GM03348 (cell line): ENCODE data around the gene GALNT15.

Experiments
- DNase-seq: peaks from one replicate; pipeline ENCODE4 v3.0.0; 2012; ENCODE audit warnings: low spot score

GALNT15 gene

DNA sequence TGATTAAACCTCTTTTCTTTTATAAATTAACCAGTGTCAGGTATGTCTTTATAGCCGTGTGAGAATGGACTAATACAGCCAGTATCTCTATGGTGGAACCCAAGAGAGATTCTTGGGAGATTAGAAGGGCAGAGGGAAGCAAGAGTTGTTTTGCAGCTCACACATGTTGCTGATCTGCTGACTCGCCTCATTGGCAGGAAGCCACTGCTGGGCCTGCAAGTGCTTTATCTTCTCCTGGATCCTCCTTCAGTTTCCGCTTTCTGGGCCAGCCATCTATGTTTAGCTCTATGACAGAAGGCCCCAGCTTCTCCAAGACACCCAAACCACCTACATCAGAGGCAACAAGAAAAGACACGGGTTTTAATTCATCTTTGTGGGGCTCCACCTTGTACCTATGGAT lies 23.4 kb upstream of the GALNT15 start:
- DNase-seq: peak; percentile 85

DNA sequence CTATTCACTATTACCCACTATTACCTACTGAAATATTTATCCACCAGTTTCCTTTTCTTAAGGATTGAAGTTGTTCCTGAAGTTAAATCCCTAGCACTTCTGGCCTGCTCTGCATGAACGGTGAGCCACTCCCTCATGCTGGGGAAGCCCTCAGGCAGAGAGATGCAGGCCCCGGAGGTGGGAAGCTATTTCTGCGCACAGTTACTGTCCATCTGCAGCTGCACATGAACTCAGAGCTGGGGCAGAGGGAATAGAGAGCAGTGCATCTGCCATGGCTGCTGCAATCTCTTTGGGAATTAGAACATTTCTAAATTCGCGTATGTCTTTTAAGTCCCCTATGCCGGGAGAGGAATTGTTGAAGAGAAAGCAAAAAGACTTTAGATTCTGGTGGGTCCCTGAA lies 6.3 kb upstream of the GALNT15 start:
- no peak for DNase-seq

DNA sequence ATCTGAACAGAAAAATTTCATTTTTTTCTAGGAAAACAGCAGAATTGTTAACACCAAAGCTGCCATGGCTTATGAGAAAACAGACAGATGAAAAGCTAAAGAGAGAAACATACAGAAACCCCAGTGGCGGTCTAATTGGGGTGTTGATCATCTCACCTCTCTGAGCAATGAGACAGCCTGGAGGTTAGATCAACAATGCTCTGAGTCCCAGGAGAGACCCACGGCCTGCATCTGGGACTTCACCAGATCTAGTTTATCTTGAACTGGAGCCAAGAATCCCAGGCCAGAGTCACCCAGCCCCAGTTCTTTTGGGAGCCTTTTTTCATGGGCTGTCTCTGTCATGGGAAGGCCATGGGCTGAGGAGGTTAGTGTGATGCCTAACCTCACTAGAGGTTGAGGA lies 3.5 kb upstream of the GALNT15 start:
- no peak for DNase-seq

DNA sequence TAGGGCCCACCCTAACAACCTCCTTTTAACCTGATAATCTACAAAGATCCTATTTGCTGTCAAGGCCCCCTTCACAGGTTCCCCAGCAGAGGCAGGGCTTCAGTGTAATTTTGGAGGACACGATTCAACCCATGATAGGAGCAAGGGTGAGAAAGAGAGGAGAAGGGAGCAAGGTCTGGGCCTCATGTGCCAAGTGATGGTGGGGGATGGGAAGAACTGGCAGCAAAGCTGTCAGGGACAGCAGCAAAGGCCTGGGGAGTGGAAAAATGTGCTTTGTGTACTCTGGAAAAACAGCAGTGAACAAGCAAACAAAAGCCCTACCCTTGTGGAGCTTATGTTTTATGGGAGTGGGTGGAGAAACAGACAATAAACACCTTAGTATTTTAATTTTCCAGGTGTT lies 2.7 kb upstream of the GALNT15 start:
- no peak for DNase-seq

DNA sequence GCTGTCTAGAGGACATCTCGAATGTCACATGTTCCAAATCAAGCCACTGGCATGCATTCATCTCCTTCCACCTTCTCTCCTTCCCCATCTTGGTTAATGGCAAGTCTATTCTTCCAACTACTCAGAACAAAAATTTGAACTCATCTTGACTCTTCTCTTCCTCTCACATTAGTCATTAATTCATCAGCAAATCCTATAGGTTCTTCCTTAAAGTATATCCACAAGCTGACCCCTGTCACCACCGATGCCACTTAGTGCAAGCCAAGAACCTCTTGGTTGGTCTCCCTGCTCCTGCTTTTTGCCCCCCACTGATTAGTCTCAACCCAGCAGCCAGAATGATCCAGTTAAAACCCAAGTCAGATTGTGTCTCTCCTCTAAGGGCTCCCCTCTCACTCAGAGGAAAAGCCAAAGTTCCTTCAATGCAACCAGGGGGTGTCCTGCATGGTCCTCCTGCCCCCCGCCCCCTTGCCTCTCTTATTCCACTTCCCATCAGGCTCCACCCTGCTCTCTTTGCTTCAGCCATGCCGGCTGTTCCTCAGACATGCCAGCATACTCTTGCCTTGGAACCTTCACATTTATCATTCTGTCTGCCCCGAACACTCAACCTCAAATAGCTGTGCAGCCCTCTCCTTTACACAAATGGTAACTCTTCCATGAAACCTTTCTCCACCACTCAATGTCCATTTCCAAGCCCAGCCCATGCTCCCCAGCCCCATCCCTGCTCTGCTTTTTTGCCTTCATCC lies 1.0 kb upstream of the GALNT15 start:
- DNase-seq: peak; percentile 25

DNA sequence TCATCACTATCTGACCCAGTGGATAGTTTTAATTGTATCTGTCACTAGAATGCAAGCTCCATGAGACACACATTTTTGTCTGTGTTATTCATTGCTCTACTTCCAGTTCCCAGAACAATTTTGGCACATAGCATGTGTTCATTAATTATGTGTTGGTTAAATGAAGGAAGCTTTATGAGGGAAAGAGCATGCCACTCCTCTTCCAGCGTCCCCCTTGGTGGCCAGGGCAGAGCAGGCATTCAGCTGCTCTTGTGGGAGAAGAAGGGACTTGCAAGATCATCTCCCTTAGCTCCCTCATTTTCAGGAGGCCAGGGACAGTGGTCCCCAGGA lies 489 bp upstream of the GALNT15 start:
- peak; percentile 52 for DNase-seq

DNA sequence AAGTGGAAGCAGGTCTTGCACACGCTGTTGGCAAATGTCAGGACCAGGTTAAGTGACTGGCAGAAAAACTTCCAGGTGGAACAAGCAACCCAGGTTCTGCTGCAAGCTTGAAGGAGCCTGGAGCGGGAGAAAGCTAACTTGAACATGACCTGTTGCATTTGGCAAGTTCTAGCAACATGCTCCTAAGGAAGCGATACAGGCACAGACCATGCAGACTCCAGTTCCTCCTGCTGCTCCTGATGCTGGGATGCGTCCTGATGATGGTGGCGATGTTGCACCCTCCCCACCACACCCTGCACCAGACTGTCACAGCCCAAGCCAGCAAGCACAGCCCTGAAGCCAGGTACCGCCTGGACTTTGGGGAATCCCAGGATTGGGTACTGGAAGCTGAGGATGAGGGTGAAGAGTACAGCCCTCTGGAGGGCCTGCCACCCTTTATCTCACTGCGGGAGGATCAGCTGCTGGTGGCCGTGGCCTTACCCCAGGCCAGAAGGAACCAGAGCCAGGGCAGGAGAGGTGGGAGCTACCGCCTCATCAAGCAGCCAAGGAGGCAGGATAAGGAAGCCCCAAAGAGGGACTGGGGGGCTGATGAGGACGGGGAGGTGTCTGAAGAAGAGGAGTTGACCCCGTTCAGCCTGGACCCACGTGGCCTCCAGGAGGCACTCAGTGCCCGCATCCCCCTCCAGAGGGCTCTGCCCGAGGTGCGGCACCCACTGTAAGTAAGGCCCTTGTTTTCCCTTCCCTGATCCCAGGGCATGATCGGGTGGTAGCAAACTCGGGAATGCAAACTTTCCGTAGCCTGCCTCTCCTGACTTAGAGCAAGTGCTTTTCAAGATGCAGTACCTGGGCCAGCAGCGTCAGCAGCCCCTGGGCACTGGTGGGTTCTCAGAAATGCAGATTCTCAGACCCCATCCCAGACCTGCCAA lies 759 bp downstream of the GALNT15 start:
- no peak for DNase-seq

DNA sequence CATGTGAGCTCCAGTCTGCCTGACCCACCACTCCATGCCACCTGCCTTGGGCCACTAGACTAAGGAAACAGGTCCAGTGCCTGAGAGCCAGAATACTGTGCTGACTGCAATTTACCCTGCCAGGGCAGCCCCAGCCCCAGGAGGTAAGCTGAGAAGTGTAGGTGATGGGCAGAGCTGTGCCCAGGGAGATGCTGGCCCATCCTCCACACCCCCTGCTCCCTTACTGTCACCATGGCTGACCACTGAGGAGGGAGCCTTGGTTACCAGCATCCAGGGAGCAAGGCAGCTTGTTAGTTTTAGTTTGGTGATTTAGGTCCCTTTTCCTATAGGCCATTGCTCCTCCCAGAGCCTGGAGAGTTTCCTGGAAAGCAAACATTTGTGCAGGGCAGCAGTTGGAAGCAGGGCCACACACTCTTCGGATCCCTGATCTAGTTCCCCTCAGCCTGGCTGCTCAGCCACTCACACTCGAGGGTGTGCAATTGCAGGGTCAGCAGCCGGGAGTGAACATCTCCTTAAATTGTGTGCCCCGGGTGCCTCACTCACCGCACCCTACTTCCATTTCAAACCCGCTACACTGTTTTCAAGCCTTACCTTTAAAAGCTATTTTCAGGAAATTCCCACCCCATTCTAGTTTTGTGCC lies 2.0 kb downstream of the GALNT15 start:
- no peak for DNase-seq

DNA sequence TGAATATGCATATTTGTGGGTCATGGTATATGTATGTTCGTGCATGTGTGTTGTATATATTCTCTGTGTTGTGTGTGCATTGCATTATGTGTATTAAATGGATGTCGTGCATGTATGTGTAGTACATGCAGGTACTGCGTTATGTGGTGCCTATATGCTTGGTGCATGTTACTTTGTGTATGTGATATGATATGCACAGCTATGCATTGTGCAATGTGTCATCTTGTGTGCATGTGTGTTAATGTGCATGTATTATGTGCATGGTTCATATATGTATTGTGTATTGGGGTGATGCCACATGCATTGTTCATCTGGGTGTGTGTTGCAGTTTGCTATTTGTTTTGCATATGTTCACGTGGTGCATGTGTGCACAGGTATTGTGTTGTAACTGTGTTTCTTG lies 2.9 kb downstream of the GALNT15 start:
- no peak for DNase-seq

DNA sequence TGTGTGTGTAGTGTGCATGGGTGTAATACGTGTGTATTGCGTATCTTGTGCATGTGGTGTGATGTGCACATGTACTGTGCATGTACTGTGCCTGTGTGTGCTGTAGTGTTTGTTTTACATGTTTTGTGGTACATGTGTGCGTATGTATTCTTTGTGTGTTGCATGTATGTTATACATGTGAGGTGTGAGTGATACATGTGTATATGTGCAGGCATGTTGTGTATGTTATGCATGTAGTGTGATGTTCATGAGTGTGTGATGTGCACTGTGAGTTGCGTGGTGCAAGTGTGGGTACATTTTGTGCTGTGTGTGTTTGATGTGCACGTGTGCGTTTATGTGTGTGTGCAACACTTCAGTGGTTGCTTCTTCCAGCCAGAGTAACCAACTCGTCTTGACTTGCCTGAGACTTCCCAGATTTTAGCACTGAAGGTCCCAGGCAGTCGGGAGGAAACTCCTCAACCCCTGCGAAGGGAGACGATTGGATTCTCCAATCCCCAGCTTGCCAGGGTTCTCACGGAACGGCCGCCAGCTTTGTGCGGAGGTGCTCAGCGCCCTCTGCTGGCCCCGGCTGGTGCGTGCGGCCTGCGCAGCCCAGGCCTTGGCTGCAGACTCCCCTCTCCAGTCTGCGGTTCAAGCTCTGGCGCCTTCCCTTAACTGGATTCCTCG lies 3.6 kb downstream of the GALNT15 start:
- peak; percentile 93 for DNase-seq

DNA sequence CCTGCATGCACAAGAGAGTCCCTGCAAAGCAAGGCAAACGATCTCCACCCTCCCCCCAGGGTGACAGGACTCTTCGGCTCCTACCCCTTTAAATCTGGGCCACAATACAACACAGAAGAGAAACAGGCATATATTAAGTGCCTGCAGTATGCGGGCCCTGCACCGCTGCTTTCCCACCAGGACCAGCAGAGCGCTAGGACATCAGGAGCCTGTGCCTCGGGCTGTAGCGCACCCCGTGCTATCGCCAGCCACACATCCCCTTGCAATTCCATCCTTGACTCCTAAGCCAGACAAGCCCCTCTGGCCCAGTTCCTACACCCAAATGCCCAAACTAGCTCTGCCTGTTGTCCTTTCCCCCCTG lies 4.1 kb downstream of the GALNT15 start:
- no peak for DNase-seq

DNA sequence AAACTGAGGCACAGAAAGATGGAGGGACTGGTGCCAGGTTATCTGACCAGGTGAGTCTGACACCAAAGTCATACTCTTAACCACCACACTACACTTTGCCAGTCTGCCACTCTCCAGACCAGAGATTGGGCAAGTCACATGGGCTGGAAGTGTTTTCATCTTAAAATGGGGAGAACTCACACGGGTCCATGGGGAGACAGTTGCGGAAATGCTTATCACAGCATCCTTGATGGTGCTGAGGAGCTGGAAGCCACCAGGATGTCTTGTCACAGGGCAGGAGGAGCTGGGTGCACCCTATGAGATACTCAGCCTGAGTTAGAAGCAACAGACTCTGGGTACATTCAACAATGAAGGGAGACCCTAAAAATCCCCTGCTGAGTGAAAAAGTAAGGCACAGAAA lies 4.8 kb downstream of the GALNT15 start:
- no peak for DNase-seq

DNA sequence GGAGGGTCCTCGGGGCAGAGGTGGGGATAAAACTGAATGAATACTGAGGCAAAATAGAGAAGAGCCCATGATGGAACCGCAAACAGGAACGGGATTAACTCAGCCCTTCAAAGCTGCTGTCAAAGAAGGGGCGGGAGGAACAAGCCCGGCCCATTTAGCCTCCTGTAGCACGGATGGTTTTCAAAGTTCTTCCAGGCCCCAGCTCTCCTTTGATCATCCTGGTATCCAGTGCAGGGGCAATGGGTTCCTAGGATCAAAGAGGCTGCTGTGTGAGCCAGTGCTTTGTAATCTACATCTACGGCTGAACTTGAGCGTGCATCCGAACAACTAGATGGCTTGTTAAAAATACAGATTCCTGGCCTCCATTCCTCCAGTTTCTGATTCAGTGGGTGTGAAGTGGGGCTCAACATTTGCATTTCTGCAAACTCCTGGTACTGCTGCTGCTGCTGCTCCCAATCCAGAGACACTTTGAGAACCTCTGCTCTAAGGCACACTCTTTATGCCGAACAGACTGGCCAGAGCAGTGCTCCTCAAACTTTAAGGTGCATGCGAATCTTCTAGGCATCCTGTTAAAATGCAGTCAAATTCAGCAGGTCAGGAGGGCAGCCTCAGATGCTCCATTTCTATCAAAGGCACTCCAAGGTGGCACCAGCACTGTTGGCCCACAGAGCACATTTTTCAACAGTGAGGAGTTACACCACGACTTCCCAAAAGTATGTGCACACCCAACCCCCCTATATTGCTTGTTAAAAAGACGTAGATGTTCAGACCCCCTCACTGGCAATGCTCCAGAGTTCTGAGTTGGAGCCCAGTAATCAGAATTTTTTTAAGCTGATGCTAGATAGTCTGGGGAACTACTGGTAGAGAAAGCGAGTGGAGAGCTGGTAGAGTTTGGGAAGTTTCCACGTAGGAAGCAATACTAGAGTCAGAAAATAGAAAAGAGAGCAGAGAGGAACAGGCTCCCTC lies 5.6 kb downstream of the GALNT15 start:
- peak; percentile 68 for DNase-seq

DNA sequence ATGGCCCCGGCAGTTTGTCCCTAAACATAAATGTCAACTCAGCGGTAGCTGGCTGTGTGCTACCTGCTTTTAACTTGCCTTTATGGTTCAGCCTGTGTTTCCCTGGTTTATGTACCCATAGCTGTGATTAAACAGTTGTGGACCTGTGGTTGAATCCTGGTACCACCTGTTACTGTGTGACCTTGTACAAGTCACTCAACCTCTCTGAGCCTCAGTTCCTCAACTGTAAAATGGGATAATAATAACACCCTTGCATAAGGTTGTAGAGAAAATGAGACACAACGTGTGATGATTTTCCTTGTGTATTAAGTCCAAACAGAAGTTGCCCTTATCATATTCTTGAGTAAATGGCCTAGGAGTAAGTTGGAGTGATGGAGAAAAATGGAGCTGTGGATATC lies 6.3 kb downstream of the GALNT15 start:
- no peak for DNase-seq

DNA sequence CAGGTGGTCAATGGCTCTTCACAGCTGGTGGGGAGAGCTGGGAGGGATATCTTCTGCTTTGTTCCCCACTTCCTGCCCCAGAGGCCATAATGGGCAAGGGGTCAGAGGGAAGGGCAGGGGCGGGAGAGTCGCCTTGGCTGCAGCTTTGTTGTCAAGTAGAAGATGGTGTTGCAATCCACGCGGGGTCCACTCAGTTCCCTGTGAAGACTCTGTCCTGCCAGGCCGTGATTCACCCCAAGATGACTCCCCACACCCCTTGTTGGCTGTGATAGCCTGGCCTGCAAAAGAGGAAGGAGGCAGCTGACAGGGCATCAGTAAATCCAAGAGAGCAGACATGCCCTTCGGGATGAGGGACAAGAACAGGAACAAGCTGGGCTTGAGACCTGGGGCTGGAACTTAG lies 6.9 kb downstream of the GALNT15 start:
- DNase-seq: peak; percentile 58

DNA sequence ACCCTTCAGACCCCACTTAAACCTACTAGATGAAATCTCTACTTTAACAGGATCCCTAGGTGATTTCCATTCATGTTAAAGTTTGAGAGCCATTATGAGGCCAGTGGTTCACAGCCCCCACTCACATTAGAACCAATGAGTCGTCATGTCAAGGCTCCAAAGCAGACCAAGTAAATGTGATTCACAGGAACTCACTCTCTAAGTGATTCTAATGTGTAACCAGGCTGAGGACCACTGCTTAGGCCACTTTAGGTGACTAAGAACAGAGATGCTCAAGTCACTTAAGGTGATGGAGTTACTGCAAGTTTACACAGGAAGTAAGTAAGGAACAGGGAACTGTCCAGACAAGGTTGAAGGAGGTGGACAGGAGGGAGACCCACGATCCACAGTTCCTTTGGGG lies 7.7 kb downstream of the GALNT15 start:
- DNase-seq: no peak

DNA sequence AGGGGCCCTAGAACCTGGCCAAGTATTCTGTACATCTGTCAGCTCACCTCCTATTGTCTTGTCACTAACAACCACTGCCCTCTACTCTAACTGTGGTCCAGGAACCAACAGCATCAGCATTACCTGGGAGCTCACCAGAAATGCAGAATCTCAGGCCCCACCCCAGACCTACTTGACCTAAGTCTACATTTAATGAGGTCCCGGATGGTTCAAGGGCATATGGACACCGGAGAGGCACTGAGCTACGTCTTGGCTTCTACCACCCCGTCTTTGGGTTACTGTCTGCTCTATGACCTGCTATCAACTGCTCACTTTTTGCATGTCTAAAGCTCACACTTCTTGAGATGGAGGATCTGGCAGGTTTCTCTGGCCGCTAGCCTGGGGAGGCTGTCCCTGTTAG lies 8.1 kb downstream of the GALNT15 start:
- DNase-seq: no peak

DNA sequence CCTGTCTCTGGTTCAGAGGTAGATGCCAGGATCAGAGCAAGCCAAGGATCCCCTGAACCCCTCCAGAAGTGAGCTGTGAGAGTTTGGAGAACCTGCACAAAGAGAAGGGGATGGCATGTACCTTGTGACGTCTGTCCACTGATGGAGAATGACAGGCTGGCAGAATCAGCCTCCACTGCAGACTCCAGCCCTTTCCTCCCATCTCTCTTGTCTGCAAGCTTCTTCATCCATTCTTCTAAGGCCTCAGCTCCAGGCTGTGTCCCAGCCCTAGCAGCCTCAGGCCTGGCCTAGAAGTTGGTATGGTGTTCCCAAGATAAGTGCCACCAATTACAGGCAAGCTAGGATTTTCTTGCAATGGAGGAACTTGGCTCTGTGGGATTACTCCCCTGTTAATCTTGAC lies 8.6 kb downstream of the GALNT15 start:
- no peak for DNase-seq

DNA sequence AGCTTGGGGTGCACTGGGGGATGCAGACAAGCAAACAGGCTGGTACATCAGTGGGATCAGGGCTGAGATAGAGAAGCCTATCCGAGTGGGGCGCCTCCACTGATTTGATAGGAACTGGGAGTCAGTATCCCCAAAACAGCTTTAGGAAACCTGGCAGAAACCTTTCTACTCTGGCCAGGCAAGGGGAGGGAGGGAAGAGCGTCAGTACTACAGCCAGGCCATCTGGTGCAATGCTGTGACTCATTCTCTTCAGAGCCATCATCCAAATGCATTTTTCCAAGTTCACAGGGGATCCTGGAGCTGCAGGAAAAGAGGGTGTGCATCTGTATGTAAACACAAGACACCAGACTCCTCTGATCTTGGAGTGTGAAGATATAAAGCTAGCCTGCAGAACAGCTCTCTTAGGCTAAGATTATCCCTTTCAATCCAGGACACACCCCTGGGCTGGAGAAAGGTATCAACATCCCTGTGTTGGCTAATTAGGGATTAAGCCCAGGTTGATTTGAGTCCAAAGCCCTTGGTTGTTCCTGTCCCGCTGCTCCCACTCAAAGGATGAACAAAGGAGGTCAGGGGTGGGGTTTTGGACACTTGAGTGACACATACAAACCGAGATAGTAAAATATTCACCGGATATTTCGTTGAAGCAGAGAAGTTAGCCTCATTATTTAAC lies 9.3 kb downstream of the GALNT15 start:
- DNase-seq: peak; percentile 89

DNA sequence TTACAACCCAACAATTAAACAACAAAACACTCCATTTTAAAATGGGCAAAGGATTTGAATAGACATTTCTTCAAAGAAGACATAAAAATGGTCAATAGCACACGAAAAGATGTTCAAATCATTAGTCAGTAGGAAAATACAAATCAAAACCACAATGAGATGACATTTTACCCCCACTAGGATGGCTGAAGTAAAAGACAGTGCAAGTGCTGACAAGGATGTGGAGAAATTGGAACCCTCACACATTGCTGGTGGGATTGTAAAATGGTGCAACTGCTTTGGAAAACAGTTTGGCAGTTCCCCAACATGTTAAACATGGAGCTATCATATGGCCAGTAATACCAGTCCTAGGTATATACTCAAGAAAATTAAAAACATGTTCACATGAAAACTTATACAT lies 11.6 kb downstream of the GALNT15 start:
- DNase-seq: no peak

DNA sequence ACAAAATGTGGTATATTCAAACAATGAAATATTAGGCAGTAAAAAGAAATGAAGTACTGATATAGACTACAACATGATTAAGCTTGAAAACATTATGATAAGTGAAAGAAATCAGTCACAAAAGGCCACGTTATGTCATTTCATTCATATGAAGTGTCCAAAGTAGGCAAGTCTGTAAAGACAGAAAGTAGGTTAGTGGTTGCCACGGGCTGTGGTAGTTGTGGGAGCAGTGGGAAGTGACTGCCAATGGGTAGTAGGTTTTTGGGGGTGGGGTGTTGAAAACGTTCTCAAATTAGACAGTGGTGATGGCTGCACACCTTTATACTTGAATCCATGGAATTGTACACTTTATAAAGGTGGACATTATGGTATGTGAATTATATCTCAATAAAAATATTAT lies 12.1 kb downstream of the GALNT15 start:
- DNase-seq: no peak
